ENCODE measurements around the gene AMDHD2.

Gene AMDHD2

DNA sequence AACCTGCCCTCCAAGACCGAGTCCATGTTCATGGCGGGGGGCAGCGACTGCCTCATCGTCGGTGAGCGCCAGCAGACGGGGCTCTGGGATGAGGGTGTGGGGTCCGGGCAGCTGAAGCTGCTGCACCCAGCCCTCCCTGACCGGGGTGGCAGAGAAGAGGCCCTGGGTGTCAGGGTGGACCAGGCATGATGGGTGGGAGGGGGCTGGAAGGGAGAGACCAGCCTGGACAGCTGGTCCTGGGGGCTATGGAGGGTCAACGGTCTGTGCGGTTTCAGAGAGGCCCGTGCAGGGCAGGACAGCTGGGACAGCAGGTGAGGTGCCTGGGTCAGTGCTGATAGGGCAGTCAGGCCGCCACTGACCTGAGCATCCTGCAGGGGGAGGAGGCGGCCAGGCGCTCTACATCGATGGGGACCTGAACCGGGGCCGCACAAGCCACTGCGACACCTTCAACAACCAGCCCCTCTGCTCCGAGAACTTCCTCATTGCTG lies 19.7 kb upstream of the AMDHD2 start:
- no peak for DNase-seq

DNA sequence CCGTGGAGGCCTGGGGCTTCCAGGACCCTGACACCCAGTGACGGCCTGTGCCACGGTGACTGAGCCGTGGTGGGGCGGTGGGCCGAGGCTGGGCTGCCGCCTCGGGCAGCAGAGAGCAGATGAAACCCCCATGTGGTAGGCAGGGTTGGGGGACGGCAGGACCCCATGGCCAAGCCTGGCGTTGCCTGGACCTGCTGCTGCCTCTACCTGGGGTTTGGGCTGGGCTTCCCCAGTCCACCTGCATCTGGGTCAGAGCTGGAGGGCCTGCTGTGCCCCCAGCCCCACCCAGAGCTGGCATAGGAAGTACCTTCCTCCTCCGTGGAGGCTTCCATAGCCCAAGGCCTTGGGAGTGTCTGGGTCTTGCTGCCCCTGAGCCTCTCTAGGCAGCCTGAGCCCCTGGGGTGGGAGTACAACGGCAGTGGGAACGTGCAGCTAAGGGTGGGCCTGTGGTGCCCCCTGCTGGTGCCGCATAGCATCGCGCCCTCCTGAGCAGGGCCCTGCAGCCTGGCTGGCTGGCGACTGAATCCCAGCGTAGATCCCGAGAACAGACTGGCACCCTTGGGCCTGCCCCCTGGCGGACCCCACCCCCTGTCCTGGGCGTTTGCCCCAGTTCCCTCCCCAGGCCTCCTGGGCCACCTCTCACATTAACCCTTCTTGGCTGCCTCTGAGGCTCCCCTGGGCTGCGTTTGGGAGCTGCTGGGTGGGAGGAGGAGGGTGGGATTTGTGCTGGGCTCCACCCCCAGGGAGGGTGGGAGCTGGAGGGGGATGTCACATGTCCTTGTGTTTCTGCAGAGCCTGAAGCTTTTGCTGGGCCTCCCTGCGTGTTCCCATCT lies 19.0 kb upstream of the AMDHD2 start:
- DNase-seq, result peak; percentile 73

DNA sequence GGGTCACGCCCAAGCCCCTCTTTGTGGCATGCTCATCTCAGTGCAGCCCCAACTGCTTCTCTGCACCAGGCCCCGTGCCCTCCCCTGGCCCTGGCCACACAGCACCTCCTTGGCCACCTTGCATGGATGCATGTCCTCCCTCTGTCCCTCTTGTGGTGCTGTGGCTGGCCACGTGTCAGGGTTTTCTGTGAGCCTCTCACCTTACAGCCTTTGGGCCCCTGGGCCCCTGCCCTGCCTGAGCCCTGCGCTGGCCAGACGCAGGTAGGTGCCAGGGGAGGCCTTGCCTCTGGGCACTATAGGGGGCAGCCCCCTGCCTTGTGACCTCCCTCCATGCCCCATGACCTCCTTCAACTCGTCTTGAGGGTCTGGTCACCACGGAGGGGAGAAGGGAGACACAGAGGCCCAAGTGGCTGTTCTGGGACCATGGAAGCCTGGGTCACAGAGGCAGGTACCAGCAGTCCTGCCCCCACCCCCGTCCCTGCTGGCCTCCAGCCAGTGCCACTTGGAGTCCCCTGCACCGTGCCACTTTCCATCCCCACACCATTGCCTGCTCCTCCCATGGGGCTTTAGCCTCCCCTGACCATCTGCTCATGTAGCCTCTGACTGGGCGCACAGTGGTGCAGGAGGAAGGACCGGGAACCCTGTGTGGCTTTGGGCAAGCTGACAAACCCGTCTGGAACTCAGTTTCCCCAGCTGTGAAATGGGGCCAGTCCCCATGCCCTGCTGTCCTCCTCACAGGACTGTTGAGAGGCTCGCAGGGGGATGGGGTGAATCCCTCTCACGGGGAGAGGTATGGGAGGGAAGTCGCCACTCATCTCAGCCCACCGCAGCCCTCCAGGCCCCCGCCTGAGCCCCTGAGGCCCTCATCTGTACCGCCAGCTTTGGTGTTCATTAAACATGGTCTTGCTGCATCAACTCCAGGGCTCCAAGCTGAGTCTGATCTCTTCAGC lies 17.9 kb upstream of the AMDHD2 start:
- no peak for DNase-seq

DNA sequence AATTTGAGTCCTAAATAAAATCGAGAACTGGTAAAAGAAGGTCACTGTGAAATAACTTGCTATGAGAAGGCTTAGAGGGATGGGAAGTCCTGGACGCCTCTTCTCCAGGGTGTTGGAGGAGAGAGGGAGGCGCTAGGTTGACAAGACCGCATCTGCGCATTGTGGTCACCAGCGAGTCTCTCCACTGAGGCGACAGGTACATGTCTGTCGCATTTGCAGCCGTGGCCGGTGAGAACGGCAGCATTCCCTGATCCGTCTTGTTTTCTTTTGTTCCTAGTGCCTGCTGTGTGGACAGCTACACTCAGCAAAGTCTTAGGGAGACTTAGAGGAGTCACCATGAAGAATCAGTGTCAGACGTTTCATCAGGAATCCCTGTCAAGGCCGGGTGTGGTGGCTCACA lies 14.5 kb upstream of the AMDHD2 start:
- no peak for DNase-seq

DNA sequence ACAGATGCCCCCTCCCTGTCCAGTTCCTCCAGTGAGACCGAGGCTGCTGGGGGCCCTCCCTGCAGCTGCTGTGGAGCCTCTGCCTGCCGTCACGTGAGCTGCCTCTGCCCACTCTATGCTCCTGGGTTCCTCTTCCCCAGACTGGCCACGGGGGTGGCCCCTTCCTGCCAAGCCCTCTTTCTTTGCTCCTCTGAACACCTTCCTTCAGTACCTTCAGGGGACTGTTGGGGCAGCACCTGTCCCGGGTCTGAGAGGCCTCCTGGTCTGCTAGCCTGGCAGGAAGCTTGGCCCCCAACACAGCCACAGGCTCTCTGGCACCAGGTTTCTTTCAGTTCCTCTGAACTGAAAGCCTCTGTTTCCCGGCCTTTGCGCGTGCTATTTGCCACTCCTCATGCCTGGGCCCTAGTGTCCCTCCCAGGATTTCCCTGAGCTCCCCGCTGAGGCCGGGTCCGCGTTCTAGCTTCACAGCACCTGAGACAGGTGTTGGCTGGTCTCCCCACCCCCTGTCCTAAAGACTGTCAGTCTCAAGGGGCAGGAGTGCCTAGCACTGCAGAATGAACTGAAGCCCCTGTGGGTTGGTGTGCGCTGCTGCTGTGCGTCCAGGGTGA lies 13.0 kb upstream of the AMDHD2 start:
- DNase-seq, result no peak

DNA sequence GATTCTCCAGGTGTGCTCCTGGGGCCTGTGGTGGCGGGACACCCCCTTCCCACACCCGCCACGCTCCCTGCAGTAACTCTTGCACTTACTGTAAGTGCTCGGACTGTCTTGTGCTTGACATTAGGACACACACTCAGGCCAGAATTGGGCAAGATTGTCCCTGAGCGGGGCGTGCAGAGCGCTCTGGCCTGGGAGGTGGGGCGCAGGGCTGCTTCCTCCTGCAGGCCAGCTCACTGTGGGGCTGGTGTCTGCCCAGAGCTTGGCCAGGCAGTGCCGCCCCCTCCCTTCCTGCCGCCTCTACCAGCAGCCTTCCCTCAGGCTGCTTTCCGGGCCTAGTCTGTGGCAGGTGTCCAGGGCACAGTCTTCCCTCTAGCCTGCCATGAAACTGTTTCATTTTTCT lies 12.5 kb upstream of the AMDHD2 start:
- no peak for DNase-seq

DNA sequence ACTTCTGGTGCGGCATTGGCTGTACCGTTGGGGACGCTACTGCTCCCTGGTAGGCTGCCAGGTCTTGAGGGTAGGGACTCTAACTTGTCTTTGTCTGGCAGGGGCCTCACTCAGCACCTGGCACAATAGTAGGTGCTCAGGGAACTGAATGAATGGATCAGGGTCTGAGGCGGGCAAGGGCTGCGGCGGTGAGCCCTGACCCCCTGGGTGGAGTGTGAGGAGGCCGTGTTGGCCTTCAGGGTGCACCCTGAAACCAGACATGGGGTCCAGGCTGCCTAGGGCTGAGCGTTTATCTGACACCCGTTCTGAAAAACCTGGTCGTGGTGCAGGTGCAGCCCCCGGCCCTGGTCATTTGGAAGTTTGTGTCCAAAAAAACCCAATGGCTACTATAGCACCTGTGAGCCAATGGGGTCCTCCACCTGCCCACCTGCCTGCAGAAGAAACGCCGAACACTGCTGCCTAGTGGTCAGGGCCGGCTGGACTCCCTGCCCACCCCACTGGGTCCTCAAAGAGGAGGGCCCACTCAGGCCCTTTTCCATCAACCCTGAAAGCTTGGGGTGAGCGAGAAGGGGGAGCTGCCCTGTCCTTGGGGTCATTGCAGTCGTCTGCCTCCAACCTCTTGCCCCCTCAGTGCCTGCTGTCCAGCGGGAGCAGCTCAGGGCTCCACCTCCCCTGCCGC lies 11.3 kb upstream of the AMDHD2 start:
- no peak for DNase-seq

DNA sequence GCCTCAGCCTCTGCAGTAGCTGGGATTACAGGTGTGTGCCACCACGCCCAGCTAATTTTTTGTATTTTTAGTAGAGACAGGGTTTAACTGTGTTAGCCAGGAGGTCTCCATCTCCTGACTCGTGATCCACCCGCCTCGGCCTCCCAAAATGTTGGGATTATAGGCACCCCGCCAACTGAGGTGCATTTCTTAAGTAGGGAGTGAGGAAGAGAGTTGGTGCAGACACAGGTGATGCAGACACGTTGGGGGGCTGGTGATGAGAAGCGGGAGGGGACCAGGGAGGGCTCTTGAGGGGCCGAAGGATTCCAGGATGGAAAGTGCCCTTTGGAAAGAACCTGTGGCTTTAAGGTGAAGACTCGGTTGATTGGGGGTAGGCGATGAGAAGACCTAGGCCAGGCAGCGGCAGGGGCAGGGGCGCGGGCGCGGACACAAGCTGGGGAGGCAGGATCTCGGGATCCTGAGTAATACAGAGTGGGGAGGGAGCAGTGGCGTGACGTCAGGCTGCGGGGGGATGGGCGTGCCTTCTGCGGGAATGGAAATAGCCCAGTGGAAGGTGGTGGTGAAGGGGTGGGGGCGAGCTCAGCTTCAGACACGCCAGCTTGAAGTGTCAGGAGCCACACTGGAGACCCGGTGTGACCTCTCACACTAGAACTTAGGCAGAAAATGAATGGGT lies 8.9 kb upstream of the AMDHD2 start:
- DNase-seq, result no peak

DNA sequence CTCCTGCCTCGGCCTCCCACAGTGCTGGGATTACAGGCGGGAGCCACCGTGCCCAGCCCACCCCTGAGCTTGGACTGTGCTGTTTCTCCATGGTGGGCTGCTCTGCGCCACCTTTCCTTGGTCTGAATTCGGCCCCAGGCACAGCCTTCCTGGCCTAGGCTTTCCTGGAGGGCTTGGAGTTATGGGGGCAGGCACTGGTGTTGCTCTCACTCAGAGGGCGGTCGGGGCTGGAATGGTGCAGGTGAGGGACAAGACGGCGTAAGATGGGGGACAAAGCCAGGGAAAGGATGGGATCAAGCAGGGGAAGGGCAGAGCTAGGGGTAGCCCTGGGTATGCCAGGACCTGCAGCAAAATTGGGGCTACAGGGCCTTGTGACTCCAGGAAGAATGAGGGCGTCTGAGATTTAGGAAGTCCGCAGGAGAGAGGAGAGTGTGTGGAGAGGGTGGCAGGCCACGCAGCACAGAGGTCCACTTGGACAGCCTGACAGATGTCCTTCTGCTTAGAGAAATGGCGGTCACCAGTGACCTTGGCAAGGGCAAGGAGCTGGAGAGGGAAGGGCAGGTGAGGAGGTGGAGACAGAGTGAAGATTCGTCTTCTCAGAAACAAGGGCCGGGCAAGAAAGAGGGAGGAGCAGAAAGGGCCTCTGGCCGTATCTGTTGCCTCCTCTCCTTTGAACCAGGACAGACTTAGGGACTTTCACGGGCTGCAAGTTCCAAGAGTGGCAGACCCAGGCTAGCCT lies 8.0 kb upstream of the AMDHD2 start:
- DNase-seq, result no peak

DNA sequence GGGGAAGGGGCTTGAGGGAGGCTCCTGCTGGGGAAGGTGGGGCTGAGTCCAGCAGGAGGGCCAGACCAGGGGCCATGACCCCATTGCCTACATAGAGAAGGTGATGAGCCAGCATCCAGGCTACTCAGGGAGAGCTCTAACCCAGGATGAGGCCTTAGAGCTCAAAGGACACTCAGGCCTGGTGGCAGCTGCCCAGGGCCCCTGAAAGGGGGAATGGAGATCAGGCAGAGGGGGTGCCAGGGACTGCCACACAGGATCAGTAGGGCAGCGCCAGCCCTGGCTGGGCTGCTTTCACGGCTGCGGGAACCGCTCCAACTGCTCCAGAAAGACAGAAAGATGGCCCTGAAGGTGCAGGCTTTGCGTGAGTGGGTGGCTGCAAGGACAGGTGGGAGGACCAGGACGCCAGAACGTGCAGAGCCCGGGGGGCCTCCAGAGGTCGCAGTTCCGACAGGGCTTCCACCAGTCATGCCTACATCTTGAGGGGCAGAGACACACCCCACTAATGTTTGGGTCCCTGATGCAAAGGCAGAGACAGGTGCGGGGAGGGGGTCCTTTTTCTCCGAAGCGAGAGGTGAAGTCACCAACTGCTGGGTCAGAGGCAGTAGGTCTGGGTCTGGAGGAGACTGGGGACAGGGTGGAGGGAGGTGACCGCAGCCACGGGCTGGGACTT lies 7.3 kb upstream of the AMDHD2 start:
- peak; percentile 63 for DNase-seq

DNA sequence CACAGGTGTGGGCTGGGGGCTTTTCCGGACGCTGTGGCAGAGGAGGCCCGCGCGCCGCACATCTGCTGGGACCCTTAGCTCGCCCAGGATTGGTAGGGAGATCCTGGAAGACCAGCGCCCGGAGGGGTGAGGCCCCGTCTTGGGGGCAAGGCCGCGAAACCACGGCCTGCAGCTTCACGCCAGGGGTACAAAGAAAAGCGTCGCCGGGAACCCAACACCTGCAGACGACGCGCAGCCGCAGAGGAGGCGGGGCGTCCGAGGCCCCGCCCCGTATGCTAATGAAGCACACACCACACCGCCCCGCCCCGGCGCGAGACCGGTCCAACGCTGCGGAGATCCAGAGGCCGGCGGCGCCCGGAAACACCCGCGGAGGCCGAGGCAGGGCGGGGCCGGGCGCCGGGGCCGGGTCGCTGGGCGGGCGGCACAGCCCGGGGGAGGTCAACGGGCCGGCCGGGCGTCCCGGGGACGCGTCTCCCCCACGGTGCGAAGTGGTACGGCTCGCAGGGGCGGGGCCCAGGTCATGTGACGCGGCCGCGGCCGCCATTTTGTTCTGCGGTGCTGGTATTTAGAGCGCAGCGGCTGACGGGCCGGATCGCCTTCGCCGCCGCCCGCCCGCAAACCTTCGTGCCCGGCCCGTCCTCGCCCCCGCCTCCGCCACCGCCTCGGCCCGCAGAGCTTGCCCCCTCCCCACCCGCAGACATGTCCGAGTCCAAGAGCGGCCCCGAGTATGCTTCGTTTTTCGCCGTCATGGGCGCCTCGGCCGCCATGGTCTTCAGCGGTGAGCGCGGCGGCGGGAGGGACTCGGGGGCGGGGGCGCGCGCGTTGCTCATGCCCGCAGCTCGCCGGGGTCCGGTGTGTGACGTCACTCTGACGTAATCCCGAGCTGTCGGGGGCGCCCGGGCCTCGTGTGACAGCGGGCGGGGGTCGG lies 6.5 kb upstream of the AMDHD2 start, which contains the start of gene ATP6V0C:
Gene ATP6V0C (plus strand): TSS at position 548 of the 928 bp plus-strand sequence. CDS start 152 bp downstream, at position 700.
- peak; percentile 91 for DNase-seq

DNA sequence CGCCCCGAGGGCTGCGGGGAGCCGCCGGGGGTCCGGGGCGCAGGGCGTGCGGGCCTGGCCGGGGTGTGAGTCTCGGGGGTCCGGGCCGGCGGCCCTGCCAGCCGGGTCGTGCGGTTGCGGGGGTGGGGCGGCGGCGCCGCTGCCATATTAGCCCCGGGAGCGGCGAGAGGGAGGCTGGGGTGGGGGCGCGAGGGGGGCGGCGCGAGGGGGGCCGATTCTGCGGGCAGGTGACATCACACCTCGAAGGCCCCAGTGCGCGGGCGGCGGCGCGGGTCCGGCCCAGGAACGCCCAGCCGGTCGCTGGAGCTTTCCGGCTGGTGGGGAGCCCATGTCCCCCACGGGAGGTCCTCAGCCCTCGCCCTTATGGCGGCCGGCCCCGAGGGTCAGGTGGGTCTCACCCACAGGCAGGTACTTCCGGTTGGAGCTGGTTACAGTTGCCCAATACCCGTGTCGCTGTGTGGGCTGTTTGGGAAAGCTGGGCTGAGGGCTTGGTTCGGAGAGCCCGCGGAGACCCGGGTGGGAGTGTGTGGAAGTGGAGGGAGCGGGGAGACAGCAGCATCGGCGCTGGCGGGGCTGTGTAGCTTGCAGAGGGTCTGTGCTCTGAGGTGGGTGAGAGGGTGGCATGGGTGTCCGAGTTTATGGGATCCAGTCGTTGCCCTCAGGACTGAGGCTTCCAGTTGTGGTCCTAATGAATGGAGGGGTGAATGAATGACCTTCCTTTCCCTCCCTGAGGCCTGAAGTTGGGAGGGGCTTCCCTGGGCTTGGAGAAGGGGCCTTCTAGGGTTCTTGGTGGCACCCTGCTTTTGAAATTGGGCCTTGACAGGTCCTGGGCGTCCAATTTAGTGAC lies 5.6 kb upstream of the AMDHD2 start:
- no peak for DNase-seq

DNA sequence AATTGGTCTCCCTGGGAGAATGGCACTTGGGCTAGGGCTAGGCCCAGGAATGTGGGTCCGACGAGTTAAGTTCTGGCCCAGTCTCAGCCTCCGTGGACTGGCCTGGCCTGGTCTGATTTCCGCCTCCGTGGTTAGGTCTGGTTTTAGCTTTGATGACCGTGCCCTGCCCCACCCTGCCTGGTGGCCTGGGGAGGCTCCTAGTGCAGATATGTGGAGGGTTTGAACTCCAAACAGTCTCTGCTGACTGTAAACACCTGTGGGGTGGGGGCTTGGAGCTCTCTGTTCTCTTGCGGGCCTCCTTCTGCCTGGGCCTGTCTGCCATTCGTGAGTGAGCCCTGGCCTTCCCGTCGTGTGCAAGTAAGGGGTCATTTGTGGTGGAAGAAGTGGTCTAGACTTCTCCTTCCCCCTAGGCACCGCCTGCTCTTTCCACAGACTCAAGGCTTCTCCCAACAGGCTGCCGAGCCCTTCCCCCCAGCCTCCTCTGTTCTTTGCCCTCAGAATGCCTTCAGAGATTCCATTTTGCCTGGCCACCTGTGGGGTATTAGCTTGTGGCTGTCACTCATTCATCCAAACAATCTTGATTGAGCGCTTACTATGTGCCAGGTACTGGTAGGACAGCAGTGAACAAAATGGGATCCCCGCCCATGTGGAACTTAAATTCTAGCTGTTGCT lies 4.9 kb upstream of the AMDHD2 start:
- DNase-seq, result no peak

DNA sequence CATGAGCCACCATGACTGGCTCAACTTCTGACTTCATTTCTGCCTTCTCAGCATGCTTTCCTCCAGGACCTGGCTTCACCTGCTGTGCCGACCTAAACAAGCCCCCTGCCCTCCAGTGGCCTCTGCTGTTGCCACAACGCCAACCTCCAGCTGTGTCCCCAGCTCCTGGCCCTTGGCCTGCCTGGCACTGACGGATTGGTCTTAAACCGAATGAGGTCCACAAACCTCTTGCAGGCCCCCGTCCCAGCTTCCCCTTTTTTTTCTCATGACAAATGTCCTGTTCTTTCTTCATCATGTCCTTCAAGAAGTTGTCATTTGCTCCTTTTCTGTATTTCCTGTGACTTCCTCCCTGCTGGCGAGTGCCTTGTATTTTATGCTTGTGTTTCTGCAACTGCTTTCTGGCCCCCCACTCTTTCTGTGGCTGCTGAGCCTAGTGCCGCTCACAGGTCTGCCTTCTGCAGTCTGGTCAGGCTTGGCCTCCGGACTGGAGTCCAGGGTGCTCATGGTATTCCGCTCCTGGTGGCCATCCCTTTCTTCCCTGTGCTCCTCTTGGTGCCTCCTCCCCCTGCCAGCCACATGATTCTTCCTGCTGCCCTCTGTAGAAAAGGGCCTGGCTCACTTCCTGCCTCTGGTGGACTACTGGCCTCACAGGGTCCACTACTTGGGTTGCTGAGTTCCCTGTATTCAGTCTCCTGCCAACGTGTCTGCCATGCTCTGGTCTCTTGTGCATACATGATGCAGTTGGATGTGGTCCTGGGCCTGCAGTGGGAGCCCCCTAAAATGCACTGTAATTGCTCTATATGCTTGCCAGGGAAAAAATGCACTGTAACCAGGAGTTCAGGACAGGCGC lies 3.6 kb upstream of the AMDHD2 start:
- no peak for DNase-seq

DNA sequence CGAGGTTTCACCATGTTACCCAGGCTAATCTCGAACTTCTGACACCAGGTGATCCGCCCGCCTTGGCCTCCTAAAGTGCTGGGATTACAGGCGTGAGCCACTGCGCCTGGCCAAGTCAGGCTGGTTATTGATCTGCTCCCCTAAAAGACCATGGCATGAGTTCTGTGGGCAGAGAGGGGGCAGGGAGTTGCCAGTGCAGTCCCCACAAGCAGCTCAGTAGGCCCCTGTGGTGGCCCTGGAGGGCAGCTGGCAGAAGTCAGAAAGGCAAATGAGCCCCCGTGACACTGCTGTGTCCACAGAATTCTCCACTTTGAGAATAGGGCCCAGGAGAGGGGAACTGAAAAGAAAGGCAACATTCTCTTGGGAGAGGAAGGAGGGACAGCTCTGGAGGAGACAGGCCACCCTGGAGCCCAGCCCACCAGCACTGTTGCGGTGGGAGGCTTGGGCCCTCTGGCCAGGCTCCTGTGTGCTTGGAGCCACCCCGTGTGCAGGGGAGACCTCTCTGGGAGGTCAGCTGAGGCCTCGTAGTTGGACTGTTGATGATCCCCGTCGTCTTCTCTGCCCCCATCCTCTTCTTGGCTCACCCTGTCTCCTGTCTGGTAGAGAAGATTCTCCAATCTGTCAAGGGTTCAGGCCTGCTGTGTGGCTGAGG lies 2.1 kb upstream of the AMDHD2 start:
- DNase-seq, result no peak
